GM12872 (cell line): ENCODE results near the gene TOR4A.

Experiments used
- CTCF ChIP-seq: IDR thresholded peaks from 3 replicates; pipeline ENCODE4 v1.5.1; 2011; ENCODE audit warnings: low read depth, mild to moderate bottlenecking, low read length, moderate library complexity; ENCODE audit not compliant: insufficient read depth

The TOR4A gene

GRCh38 chr9:137250329-137251193 is 27.0 kb upstream of the TOR4A start:
- TF ChIP-seq CTCF = no peak

- TF ChIP-seq CTCF = no peak
Observed at GRCh38 chr9:137251194-137251461, 26.4 kb upstream of the TOR4A start, which contains the start of gene STPG3. STPG3 (plus strand) TSS chr9:137251286; CDS start chr9:137251287, 1 bp downstream.

GRCh38 chr9:137251490-137252268 is 25.8 kb upstream of the TOR4A start:
- no peak for TF ChIP-seq CTCF

- no peak for TF ChIP-seq CTCF
Observed at GRCh38 chr9:137252555-137253506, 24.7 kb upstream of the TOR4A start.

GRCh38 chr9:137253717-137254623 is 23.6 kb upstream of the TOR4A start:
- no peak for TF ChIP-seq CTCF

GRCh38 chr9:137254624-137255447 is 22.7 kb upstream of the TOR4A start, which contains the start of gene NELFB:
NELFB (plus strand) TSS chr9:137255327.
- TF ChIP-seq CTCF = no peak
